ENCODE measurements around the gene SMARCA4. TPM values are rescaled to one million over a fixed set of nuclear protein-coding genes. Genes with fewer than 3 reads are reported as not detected.
"Not testable (repeated sequence)": the region's sequence is repeated elsewhere in the genome, so short reads cannot be mapped to it uniquely, and the experiment has no call there.

SMARCA4 gene
- polyA plus RNA-seq, 1 experiment, result 46.3 TPM

GRCh38 chr19:11079999-11080398, 119.2 kb downstream of the SMARCA4 start:
- Histone ChIP-seq H3K27me3 (ENCODE audit: control insufficient read depth, insufficient read depth, low read length) (no peaks in the 10 kb centered on the region), H3K4me3 (ENCODE audit: low read depth, low read length) (no peak overlapping the region), H3K36me3 (ENCODE audit: control insufficient read depth, insufficient read depth, low read length) (no peaks in the 10 kb centered on the region)
- no peak for TF ChIP-seq CTCF (IDR thresholded peaks at IDR 0.05; ENCODE audit: insufficient read depth, low read depth, low read length)
- CTCF ChIA-PET, result interaction anchor here (0.6 kb wide), 1 partner anchor 78 kb away, joined by 3 read pairs; no protein-coding TSS in a partner anchor
- DNase-seq (ENCODE audit: low read depth), result no peak
- POLR2A ChIA-PET, result interaction anchor here (0.6 kb wide), 1 partner anchor 570 kb away, joined by 3 read pairs; no protein-coding TSS in a partner anchor

- Histone ChIP-seq H3K4me3 (ENCODE audit: low read depth, low read length) (no peak overlapping the region), H3K27me3 (ENCODE audit: control insufficient read depth, insufficient read depth, low read length) (no peaks in the 10 kb centered on the region), H3K36me3 (ENCODE audit: control insufficient read depth, insufficient read depth, low read length) (no peaks in the 10 kb centered on the region)
- ChIA-PET CTCF (interaction anchor here (0.6 to 2.8 kb wide), 5 partner anchors 51 to 153 kb away, joined by 3 to 16 read pairs (median 3); no protein-coding TSS in a partner anchor), POLR2A (interaction anchor here (0.5 kb wide), 1 partner anchor 59 kb away, joined by 9 read pairs; no protein-coding TSS in a partner anchor)
- no peak for TF ChIP-seq CTCF (IDR thresholded peaks at IDR 0.05; ENCODE audit: insufficient read depth, low read depth, low read length)
- no peak for DNase-seq (ENCODE audit: low read depth)
Observed at GRCh38 chr19:11087870-11088505, 127.2 kb downstream of the SMARCA4 start.

GRCh38 chr19:11088506-11089253, 127.8 kb downstream of the SMARCA4 start:
- H3K4me3 ChIP-seq (ENCODE audit: low read depth, low read length), result peak overlapping the region; percentile 63
- no peaks in the 10 kb centered on the region for H3K27me3 ChIP-seq (ENCODE audit: control insufficient read depth, insufficient read depth, low read length)
- no peak for TF ChIP-seq CTCF (IDR thresholded peaks at IDR 0.05; ENCODE audit: insufficient read depth, low read depth, low read length)
- CTCF ChIA-PET, result interaction anchor here (0.7 to 2.8 kb wide), 5 partner anchors 50 to 152 kb away, joined by 3 to 16 read pairs (median 3); no protein-coding TSS in a partner anchor
- 0 out of 2 replicates have a peak, but pooled peaks cover 1% of the 10 kb centered on the region for H3K36me3 ChIP-seq (ENCODE audit: control insufficient read depth, insufficient read depth, low read length)
- POLR2A ChIA-PET, result interaction anchor here (0.5 to 0.6 kb wide), 2 partner anchors 58 to 203 kb away, joined by 5 to 9 read pairs; no protein-coding TSS in a partner anchor
- DNase-seq (ENCODE audit: low read depth), result no peak

- Histone ChIP-seq H3K36me3 (ENCODE audit: control insufficient read depth, insufficient read depth, low read length) (0 out of 2 replicates have a peak, but pooled peaks cover 2% of the 10 kb centered on the region), H3K27me3 (ENCODE audit: control insufficient read depth, insufficient read depth, low read length) (no peaks in the 10 kb centered on the region), H3K4me3 (ENCODE audit: low read depth, low read length) (peak within 1 kb of the TSS; percentile 63)
- peak; percentile 73 for DNase-seq (ENCODE audit: low read depth)
- no peak for TF ChIP-seq CTCF (IDR thresholded peaks at IDR 0.05; ENCODE audit: insufficient read depth, low read depth, low read length)
- ChIA-PET POLR2A (interaction anchor here (0.5 to 0.6 kb wide), 2 partner anchors 99 to 204 kb away, joined by 3 to 5 read pairs; no protein-coding TSS in a partner anchor), CTCF (interaction anchor here (1.3 to 2.8 kb wide), 3 partner anchors 54 to 153 kb away, joined by 3 to 16 read pairs (median 4); no protein-coding TSS in a partner anchor)
Observed at GRCh38 chr19:11089254-11090013, 128.6 kb downstream of the SMARCA4 start, which contains the start of gene LDLR. Gene LDLR (plus strand): TSS chr19:11089463. CDS start chr19:11089549, 86 bp downstream.

- H3K36me3 ChIP-seq (ENCODE audit: control insufficient read depth, insufficient read depth, low read length); POLR2A ChIA-PET; DNase-seq (ENCODE audit: low read depth); H3K27me3 ChIP-seq (ENCODE audit: control insufficient read depth, insufficient read depth, low read length): not testable (repeated sequence)
- peak overlapping the region; percentile 63 for H3K4me3 ChIP-seq (ENCODE audit: low read depth, low read length)
- CTCF ChIA-PET, result interaction anchor here (1.3 to 2.8 kb wide), 2 partner anchors 54 to 148 kb away, joined by 3 to 16 read pairs; no protein-coding TSS in a partner anchor
Observed at GRCh38 chr19:11090014-11090263, 129.1 kb downstream of the SMARCA4 start.
